Esophagus squamous epithelium (tissue), 5 donors: Measurements from ENCODE around the gene CCL20. TPM values are rescaled to one million over a fixed set of nuclear protein-coding genes. Genes with fewer than 3 reads are reported as not detected.
A peak's percentile ranks its signal among the peaks of the same experiment; 100 is the strongest.

Experiments used
- DNase-seq: peaks from one replicate; lab custom pipeline; 2025; lab: John Stamatoyannopoulos, UW
- H3K27ac ChIP-seq, 4 donors: fragments of 200-600 bp; sonication (generic); one replicate each; pipeline ENCODE4 v1.5.1; 2016 to 2019; ENCODE audit warnings: mild to moderate bottlenecking in 1 of 4
- H3K27me3 ChIP-seq, 4 donors: fragments of 200-600 bp; sonication (generic); 1 replicate in 3 of 4; 2 replicates in 1 of 4; pipeline versions ENCODE4 v1.5.1 to v1.6.0; 2017 to 2021; ENCODE audit warnings: antibody characterized with exemption in 1 of 4
- H3K36me3 ChIP-seq, 3 donors: fragments of 200-600 bp; sonication (generic); one replicate each; pipeline ENCODE4 v1.5.1; 2016 to 2019
- H3K4me1 ChIP-seq, 3 donors: fragments of 200-600 bp; sonication (generic); one replicate each; pipeline ENCODE4 v1.5.1; 2017 to 2019
- H3K4me3 ChIP-seq, 4 donors: fragments of 200-600 bp; sonication (generic); 1 replicate in 3 of 4; 2 replicates in 1 of 4; pipeline ENCODE4 v1.5.1; 2016 to 2019; ENCODE audit warnings: mild to moderate bottlenecking in 2 of 4, moderate library complexity in 1 of 4
- H3K9me3 ChIP-seq, 3 donors: fragments of 200-600 bp; sonication (generic); one replicate each; pipeline ENCODE4 v1.5.1; 2016 to 2019
- POLR2A ChIP-seq, 4 donors: fragments of 450-650 bp; IDR thresholded peaks; one replicate each; pipeline ENCODE4 v1.6.1; 2017; ENCODE audit warnings: antibody characterized with exemption in 4 of 4, mild to moderate bottlenecking in 4 of 4, moderate library complexity in 3 of 4
- WGBS, 2 donors: methylation state at CpG; one replicate each; pipeline ENCODE4 v1.1.5; 2018; 5-methylcytosine and 5-hydroxymethylcytosine counted together
- intact Hi-C: fragments of 100-400 bp; cut with DNase I; formaldehyde crosslinking; loops from one replicate; pipeline ENCODE4 v1.15.0; 2022
- total RNA-seq, 4 donors: library from RNA; depleted of rRNA; stranded (reverse); fragments of >200 nt; gene quantifications; one replicate each; pipeline ENCODE4 v1.1.0, GENCODE V29; 2016
- TF ChIP-seq, protein P1 (sequence below), 6 experiments: fragments of 450-650 bp in 4 of 6; fragments of 200-600 bp in 2 of 6; sonication (generic) in 2 of 6; IDR thresholded peaks; one replicate each; pipeline ENCODE4 v1.5.1; 2016 to 2019; ENCODE audit warnings: antibody characterized with exemption in 6 of 6, mild to moderate bottlenecking in 4 of 6, moderate library complexity in 4 of 6
- donor health status: DM: yes; HTN: yes; CAD: no.

The CCL20 gene
- total RNA-seq, 4 donors from 2014 or later = 1.9 to 57.2 (median 8.5) TPM

DNA sequence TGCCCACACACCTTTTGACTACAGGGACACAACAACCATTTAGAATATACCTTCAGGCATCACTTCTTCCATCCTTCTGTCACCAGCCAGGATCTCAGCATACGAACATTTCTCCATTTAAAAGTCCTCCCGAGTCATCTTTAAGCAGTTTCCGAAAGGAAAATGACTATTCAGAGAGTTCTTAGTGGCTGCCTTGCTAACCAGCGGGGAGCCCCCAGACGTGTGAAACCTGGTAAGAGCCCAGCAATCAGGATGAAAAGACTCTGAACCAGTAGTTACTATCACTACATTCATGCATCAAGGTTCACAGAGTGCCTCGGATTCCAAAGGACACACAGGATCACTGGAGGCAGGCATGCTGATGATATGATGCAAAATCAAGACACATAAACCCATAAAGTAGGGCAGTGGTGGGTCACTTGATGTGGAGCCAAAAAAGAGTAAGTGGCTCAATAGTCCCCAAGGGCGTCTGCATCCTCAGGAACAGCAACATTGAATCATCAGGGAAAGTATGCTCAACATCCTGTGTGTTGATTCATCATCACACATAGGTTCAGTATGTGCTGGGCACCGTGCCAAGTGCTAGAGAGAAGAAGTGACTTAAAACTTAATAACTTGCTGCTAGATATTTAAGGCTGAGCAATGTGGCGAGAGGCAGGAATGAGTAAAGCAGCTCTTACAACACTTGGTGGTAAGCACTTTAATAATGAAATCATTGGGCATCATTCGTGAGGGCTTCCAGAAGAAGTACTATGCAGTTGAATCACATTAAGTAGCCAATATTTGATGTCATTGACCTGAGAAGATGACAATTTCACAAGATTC is 4.4 kb downstream of the CCL20 start:
- H3K4me3 ChIP-seq = no peak overlapping the region
- WGBS, 2 donors = 11 to 16% methylated on average over 10 of the region's 10 CpGs
- peak overlapping the region; percentile 58 to 80 (median 68) for H3K27ac ChIP-seq
- no peaks in the 10 kb centered on the region for H3K9me3 ChIP-seq
- intact Hi-C loops = no loop called here
- no peak for TF ChIP-seq POLR2A (IDR thresholded peaks at IDR 0.05)
- TF ChIP-seq, protein P1, sequence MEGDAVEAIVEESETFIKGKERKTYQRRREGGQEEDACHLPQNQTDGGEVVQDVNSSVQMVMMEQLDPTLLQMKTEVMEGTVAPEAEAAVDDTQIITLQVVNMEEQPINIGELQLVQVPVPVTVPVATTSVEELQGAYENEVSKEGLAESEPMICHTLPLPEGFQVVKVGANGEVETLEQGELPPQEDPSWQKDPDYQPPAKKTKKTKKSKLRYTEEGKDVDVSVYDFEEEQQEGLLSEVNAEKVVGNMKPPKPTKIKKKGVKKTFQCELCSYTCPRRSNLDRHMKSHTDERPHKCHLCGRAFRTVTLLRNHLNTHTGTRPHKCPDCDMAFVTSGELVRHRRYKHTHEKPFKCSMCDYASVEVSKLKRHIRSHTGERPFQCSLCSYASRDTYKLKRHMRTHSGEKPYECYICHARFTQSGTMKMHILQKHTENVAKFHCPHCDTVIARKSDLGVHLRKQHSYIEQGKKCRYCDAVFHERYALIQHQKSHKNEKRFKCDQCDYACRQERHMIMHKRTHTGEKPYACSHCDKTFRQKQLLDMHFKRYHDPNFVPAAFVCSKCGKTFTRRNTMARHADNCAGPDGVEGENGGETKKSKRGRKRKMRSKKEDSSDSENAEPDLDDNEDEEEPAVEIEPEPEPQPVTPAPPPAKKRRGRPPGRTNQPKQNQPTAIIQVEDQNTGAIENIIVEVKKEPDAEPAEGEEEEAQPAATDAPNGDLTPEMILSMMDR (IDR thresholded peaks at IDR 0.05) = no peak
- peak; percentile 64 for DNase-seq
- peaks cover 7 to 35% (median 21%) of the 10 kb centered on the region in 3 donors for H3K4me1 ChIP-seq
- H3K27me3 ChIP-seq = no peaks in the 10 kb centered on the region
- no peaks in the 10 kb centered on the region for H3K36me3 ChIP-seq

DNA sequence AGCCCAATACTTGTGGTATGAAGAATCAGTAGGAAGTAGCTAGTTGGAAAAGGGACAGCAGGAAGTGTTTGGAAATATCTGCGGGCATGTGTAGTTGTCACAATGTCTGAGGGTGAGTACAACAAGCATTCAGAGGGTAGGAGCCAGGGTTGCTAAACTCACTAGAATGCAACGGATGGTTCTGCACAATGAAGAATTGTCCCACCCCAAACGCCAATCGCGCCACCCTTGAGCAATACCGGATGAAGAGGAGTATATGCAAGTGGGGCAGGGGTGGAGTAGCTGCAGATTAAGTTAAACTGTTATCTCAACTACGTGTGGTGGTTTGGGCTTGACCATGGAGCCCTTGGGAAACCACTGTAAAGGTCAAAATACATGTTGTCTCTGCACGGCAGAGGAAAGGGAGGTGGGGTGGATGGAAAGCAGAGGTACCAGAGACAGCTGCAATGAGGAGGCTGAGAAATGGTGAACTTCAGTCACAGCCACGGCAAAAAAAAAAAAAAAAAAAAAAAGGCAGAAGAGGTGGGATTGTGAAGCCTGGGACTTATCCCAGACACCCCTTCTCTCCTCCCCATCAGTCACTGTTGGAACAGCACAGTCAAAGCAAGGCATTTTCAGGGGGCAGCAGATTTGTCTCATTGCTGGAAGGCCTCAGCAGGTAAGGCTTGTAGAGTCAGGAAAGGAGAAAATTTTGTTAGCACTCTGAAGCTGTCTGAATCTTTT is 5.2 kb downstream of the CCL20 start:
- 43 to 45% methylated on average over 8 to 9 of the region's 9 CpGs for WGBS, 2 donors
- no peak for DNase-seq
- no peaks in the 10 kb centered on the region for H3K9me3 ChIP-seq
- no peak for TF ChIP-seq POLR2A (IDR thresholded peaks at IDR 0.05)
- TF ChIP-seq, protein P1 (IDR thresholded peaks at IDR 0.05) = no peak
- no peaks in the 10 kb centered on the region for H3K36me3 ChIP-seq
- peak overlapping the region; percentile 58 to 80 (median 68) for H3K27ac ChIP-seq
- H3K4me1 ChIP-seq = peaks cover 7 to 28% (median 14%) of the 10 kb centered on the region in 3 donors
- no peak overlapping the region for H3K4me3 ChIP-seq
- intact Hi-C loops = no loop called here
- H3K27me3 ChIP-seq = no peaks in the 10 kb centered on the region

DNA sequence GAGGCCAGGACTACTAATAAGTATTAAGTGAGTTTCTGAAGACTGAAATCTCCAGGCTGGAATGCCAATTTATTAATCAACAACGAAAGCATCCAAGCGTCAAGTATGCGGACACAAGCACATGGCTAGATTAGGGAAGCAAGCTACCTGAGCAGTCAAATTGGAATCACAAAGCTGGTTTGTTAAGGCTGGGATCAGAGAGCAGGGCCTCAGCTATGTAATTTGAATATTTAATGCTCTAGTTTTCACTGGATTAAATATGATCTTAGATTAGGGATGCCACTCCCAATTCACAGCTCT is 5.7 kb downstream of the CCL20 start:
- no peak for TF ChIP-seq POLR2A (IDR thresholded peaks at IDR 0.05)
- TF ChIP-seq, protein P1 (IDR thresholded peaks at IDR 0.05) = no peak
- Histone ChIP-seq H3K27ac (peak overlapping the region in 2 of 4 donors; percentile 59 to 76), H3K36me3 (no peaks in the 10 kb centered on the region), H3K4me1 (peaks cover 7 to 23% (median 13%) of the 10 kb centered on the region in 3 donors), H3K27me3 (no peaks in the 10 kb centered on the region), H3K9me3 (no peaks in the 10 kb centered on the region), H3K4me3 (no peak overlapping the region)
- no peak for DNase-seq
- intact Hi-C loops = no loop called here
- WGBS, 2 donors = 89 to 95% methylated on average over 3 of the region's 3 CpGs

DNA sequence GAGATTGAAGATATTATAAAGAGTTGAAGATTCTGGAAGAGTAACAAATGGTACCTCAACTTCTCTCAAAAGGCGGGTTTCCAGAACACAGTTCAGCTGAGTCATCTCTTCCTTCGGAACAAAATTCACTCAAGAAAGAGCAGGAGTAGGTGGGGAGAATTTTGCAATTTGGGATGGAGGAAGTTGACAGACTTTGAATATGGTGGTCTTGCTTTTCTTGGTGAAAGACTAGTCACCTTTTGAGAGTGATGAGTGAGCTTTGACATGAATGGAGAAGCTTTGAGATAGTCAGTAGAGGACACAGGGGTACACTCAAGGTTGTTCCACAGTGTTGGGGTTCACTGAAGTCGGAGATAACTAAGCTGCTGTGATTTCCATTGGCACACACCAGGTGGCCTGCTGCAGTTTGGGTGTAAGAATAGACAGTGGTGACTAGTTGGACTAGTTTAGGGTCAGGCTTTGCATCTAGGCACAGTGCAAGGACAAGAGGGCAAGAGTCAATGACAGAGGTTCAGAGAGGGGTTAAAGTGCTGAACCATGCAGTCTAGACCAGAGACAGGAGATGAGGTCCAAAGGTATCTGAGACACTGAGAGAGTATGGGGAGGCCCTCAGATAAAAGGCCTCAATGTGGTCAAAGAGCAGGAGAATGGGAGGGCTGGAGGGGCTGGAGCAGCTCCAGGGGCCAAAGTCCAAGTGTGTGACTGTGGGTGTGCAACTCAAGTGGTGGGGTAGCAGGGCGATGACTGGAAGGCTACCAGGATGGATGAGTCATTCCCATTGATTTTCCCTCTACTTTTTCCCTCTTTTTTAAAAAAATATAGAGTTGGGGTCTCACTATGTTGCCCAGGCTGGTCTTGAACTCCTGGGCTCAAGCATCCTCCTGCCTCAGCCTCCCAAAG is 7.7 kb downstream of the CCL20 start:
- H3K4me1 ChIP-seq = peaks cover 7 to 29% (median 13%) of the 10 kb centered on the region in 3 donors
- no peaks in the 10 kb centered on the region for H3K9me3 ChIP-seq
- intact Hi-C loops = no loop called here
- 75 to 77% methylated on average over 4 of the region's 4 CpGs for WGBS, 2 donors
- no peak overlapping the region for H3K27ac ChIP-seq
- no peak for TF ChIP-seq POLR2A (IDR thresholded peaks at IDR 0.05)
- TF ChIP-seq, protein P1 (IDR thresholded peaks at IDR 0.05) = no peak
- no peak for DNase-seq
- no peaks in the 10 kb centered on the region for H3K27me3 ChIP-seq
- H3K4me3 ChIP-seq = no peak overlapping the region
- no peaks in the 10 kb centered on the region for H3K36me3 ChIP-seq
